Right ventricle myocardium superior (tissue), 1 donor: ENCODE measurements around the gene GALNT2. TPM values are rescaled to one million over a fixed set of nuclear protein-coding genes. Genes with fewer than 3 reads are reported as not detected.
A peak's percentile ranks its signal among the peaks of the same experiment; 100 is the strongest.

Source experiments
- ATAC-seq: fragments of 200-7000 bp; cut with Tn5 transposase; one replicate; pipeline ENCODE4 v1.9.1; 2020; ENCODE audit warnings: mild to moderate bottlenecking; ENCODE audit not compliant: poor library complexity
- DNase-seq: peaks from one replicate; pipeline ENCODE4 v3.0.0-alpha.2; 2020
- intact Hi-C: fragments of 100-400 bp; cut with DNase I; formaldehyde crosslinking; loops from one replicate; pipeline ENCODE4 v1.11.2; 2022
- total RNA-seq: library from RNA; stranded (reverse); fragmentation: NEBNext Ultra II Directional; extraction: Animal tissue kit (Norgen Biotek cat#: 25700); gene quantifications from one replicate; pipeline ENCODE4 v1.2.1, GENCODE V29; 2021
- donor health status: DM: no; HTN: yes; CAD: no; lungs with severe emphysema.

The GALNT2 gene
- total RNA-seq, 1 donor from 2014 or later = 21.2 TPM

GRCh38 chr1:230048922-230049321 lies 18.1 kb upstream of the GALNT2 start:
- no peak for ATAC-seq
- DNase-seq = no peak
- intact Hi-C loops = no loop called here

- intact Hi-C loops = no loop called here
- DNase-seq (no peak), ATAC-seq (peak; percentile 39)
Observed at GRCh38 chr1:230049731-230050130, 17.3 kb upstream of the GALNT2 start.

GRCh38 chr1:230050973-230051735 lies 15.9 kb upstream of the GALNT2 start:
- intact Hi-C loops = no loop called here
- ATAC-seq = no peak
- DNase-seq = no peak

GRCh38 chr1:230052018-230052417 lies 15.0 kb upstream of the GALNT2 start:
- ATAC-seq (no peak), DNase-seq (no peak)
- intact Hi-C loops = no loop called here

GRCh38 chr1:230052665-230053064 lies 14.4 kb upstream of the GALNT2 start:
- intact Hi-C loops = no loop called here
- no peak for DNase-seq
- ATAC-seq = no peak

GRCh38 chr1:230054092-230054749 lies 12.8 kb upstream of the GALNT2 start:
- intact Hi-C loops = no loop called here
- DNase-seq (no peak), ATAC-seq (no peak)

- intact Hi-C loops = no loop called here
- no peak for DNase-seq
- no peak for ATAC-seq
Observed at GRCh38 chr1:230056098-230056497, 10.9 kb upstream of the GALNT2 start.

GRCh38 chr1:230057100-230057499 lies 9.9 kb upstream of the GALNT2 start:
- DNase-seq (no peak), ATAC-seq (no peak)
- intact Hi-C loops = no loop called here

GRCh38 chr1:230057681-230058565 lies 9.1 kb upstream of the GALNT2 start:
- ATAC-seq (no peak), DNase-seq (no peak)
- intact Hi-C loops = no loop called here

- ATAC-seq (no peak), DNase-seq (no peak)
- intact Hi-C loops = no loop called here
Observed at GRCh38 chr1:230058626-230059025, 8.4 kb upstream of the GALNT2 start.

- no peak for ATAC-seq
- no peak for DNase-seq
- intact Hi-C loops = no loop called here
Observed at GRCh38 chr1:230061801-230062200, 5.2 kb upstream of the GALNT2 start.

GRCh38 chr1:230062521-230062920 lies 4.5 kb upstream of the GALNT2 start:
- intact Hi-C loops = no loop called here
- no peak for DNase-seq
- ATAC-seq = no peak

- DNase-seq = no peak
Observed at GRCh38 chr1:230064283-230064682, 2.8 kb upstream of the GALNT2 start.

GRCh38 chr1:230065161-230065560 lies 1.9 kb upstream of the GALNT2 start:
- DNase-seq = no peak
- intact Hi-C loops = no loop called here
- no peak for ATAC-seq

More at GRCh38 chr1:230064283-230064682, 2.8 kb upstream of the GALNT2 start:
- intact Hi-C loops = no loop called here
- ATAC-seq = no peak

GRCh38 chr1:230065571-230065970 lies 1.5 kb upstream of the GALNT2 start:
- DNase-seq = no peak
- intact Hi-C loops = no loop called here
- no peak for ATAC-seq

GRCh38 chr1:230066031-230066430 lies 1.0 kb upstream of the GALNT2 start:
- ATAC-seq = no peak
- no peak for DNase-seq
- intact Hi-C loops = no loop called here

GRCh38 chr1:230067419-230067870 lies 407 bp downstream of the GALNT2 start:
- intact Hi-C loops = no loop called here
- ATAC-seq = peak; percentile 24
- peak; percentile 58 for DNase-seq

- ATAC-seq (peak; percentile 63), DNase-seq (peak; percentile 60)
- intact Hi-C loops = no loop called here
Observed at GRCh38 chr1:230067871-230068620, 1.0 kb downstream of the GALNT2 start.

- no peak for ATAC-seq
- intact Hi-C loops = no loop called here
- no peak for DNase-seq
Observed at GRCh38 chr1:230068621-230068873, 1.5 kb downstream of the GALNT2 start.
